Fibroblast of lung (primary cell): Measurements from ENCODE around the gene NCK2.

Experiments used
- EZH2 ChIP-seq: IDR thresholded peaks from 2 replicates; pipeline ENCODE4 v1.5.1; 2012; ENCODE audit warnings: low read length, control low read depth, mild to moderate bottlenecking; ENCODE audit errors: missing control alignments
- TF ChIP-seq, protein P1 (sequence below), 2 donors: IDR thresholded peaks in 1 of 2; conservative IDR thresholded peaks in 1 of 2; 1 replicate in 1 of 2; 2 replicates in 1 of 2; pipeline ENCODE4 v1.5.1; 2011 to 2012; ENCODE audit warnings: low read length in 2 of 2, control low read depth in 1 of 2, inconsistent platforms in 1 of 2, low read depth in 1 of 2, mild to moderate bottlenecking in 1 of 2

DNA sequence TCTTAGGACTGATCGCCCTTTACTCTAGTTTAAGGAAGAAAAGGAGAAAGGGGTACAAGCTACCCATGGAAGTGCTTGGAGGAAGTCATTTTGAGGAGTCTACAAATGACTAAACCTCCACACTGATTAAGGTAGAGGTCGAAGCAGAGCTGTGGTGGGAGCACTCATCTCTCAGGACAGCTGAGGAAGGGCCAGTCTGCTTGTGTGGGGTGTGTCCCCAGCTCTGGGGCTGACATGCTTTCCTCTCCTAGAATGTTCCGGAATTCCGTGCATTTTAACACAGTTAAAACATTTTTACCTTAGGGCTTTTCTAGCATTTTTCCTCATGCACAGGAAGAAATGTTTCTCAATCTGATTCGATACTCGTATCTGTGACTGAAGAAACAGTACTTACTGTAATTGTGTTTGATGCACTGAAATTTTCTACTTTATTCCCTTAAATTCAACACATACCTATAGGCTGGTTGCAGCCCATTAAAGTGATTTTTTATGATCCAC is 135.1 kb downstream of the NCK2 start:
- TF ChIP-seq EZH2 = no peak
- TF ChIP-seq, protein P1, sequence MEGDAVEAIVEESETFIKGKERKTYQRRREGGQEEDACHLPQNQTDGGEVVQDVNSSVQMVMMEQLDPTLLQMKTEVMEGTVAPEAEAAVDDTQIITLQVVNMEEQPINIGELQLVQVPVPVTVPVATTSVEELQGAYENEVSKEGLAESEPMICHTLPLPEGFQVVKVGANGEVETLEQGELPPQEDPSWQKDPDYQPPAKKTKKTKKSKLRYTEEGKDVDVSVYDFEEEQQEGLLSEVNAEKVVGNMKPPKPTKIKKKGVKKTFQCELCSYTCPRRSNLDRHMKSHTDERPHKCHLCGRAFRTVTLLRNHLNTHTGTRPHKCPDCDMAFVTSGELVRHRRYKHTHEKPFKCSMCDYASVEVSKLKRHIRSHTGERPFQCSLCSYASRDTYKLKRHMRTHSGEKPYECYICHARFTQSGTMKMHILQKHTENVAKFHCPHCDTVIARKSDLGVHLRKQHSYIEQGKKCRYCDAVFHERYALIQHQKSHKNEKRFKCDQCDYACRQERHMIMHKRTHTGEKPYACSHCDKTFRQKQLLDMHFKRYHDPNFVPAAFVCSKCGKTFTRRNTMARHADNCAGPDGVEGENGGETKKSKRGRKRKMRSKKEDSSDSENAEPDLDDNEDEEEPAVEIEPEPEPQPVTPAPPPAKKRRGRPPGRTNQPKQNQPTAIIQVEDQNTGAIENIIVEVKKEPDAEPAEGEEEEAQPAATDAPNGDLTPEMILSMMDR (conservative IDR thresholded peaks at IDR 0.05 in 1 of 2, IDR thresholded peaks at IDR 0.05 in 1 of 2; ENCODE audit: low read depth in 1 of 2, low read length in 2 of 2) = no peak
